ES-I3 (cell line): ENCODE measurements around the gene FAM78A.
A peak's percentile ranks its signal among the peaks of the same experiment; 100 is the strongest.

Experiments used
- H3K36me3 ChIP-seq: 2 replicates; pipeline ENCODE4 v1.6.1; 2013; ENCODE audit warnings: mild to moderate bottlenecking, low read length, control low read depth, moderate library complexity; ENCODE audit not compliant: insufficient read depth
- H3K4me1 ChIP-seq: 2 replicates; pipeline ENCODE4 v1.6.1; 2013; ENCODE audit warnings: mild to moderate bottlenecking, control low read depth, low read length; ENCODE audit not compliant: insufficient read depth
- H3K9ac ChIP-seq: 2 replicates; pipeline ENCODE4 v1.6.1; 2013; ENCODE audit warnings: low read depth, mild to moderate bottlenecking, low read length, moderate library complexity
- H3K9me3 ChIP-seq: 2 replicates; pipeline ENCODE4 v1.6.1; 2013; ENCODE audit warnings: mild to moderate bottlenecking, low read length, moderate library complexity; ENCODE audit not compliant: control insufficient read depth, insufficient read depth

Gene FAM78A

GRCh38 chr9:131276094-131276888 is at the start of gene FAM78A:
Gene FAM78A (minus strand): TSS chr9:131276510. CDS start chr9:131276179, 331 bp downstream.
- H3K4me1 ChIP-seq: peaks cover 20% of the 10 kb centered on the region
- no peaks in the 10 kb centered on the region for H3K36me3 ChIP-seq
- no peaks in the 10 kb centered on the region for H3K9me3 ChIP-seq
- H3K9ac ChIP-seq: peak within 1 kb of the TSS; percentile 48; the same call in 1 of the 2 replicates

GRCh38 chr9:131324736-131325679 is 48.7 kb upstream of the FAM78A start:
- Histone ChIP-seq H3K9me3 (no peaks in the 10 kb centered on the region), H3K36me3 (no peaks in the 10 kb centered on the region), H3K4me1 (peaks cover 3% of the 10 kb centered on the region), H3K9ac (no peak overlapping the region)

- no peak overlapping the region for H3K9ac ChIP-seq
- no peaks in the 10 kb centered on the region for H3K9me3 ChIP-seq
- H3K36me3 ChIP-seq: no peaks in the 10 kb centered on the region
- no peaks in the 10 kb centered on the region for H3K4me1 ChIP-seq
Observed at GRCh38 chr9:131323629-131324028, 47.3 kb upstream of the FAM78A start.

- H3K36me3 ChIP-seq: no peaks in the 10 kb centered on the region
Observed at GRCh38 chr9:131320031-131320685, 43.8 kb upstream of the FAM78A start.

GRCh38 chr9:131319486-131319885 is 43.2 kb upstream of the FAM78A start:
- Histone ChIP-seq H3K4me1 (no peaks in the 10 kb centered on the region), H3K9ac (no peak overlapping the region), H3K9me3 (no peaks in the 10 kb centered on the region), H3K36me3 (no peaks in the 10 kb centered on the region)

More at GRCh38 chr9:131320031-131320685, 43.8 kb upstream of the FAM78A start:
- H3K4me1 ChIP-seq: no peaks in the 10 kb centered on the region
- no peak overlapping the region for H3K9ac ChIP-seq
- H3K9me3 ChIP-seq: no peaks in the 10 kb centered on the region

- Histone ChIP-seq H3K9me3 (no peaks in the 10 kb centered on the region), H3K4me1 (no peaks in the 10 kb centered on the region), H3K9ac (no peak overlapping the region), H3K36me3 (no peaks in the 10 kb centered on the region)
Observed at GRCh38 chr9:131318231-131319085, 42.1 kb upstream of the FAM78A start.

GRCh38 chr9:131312822-131313770 is 36.8 kb upstream of the FAM78A start:
- Histone ChIP-seq H3K4me1 (peaks cover 4% of the 10 kb centered on the region; the same call in 1 of the 2 replicates), H3K9ac (no peak overlapping the region), H3K36me3 (no peaks in the 10 kb centered on the region), H3K9me3 (no peaks in the 10 kb centered on the region)

GRCh38 chr9:131312246-131312645 is 35.9 kb upstream of the FAM78A start:
- Histone ChIP-seq H3K9me3 (no peaks in the 10 kb centered on the region), H3K4me1 (peaks cover 4% of the 10 kb centered on the region; the same call in 1 of the 2 replicates), H3K9ac (no peak overlapping the region), H3K36me3 (no peaks in the 10 kb centered on the region)

GRCh38 chr9:131310833-131311554 is 34.7 kb upstream of the FAM78A start:
- H3K9ac ChIP-seq: no peak overlapping the region
- H3K4me1 ChIP-seq: peaks cover 4% of the 10 kb centered on the region; the same call in 1 of the 2 replicates
- no peaks in the 10 kb centered on the region for H3K9me3 ChIP-seq
- no peaks in the 10 kb centered on the region for H3K36me3 ChIP-seq

GRCh38 chr9:131309530-131310276 is 33.4 kb upstream of the FAM78A start:
- no peaks in the 10 kb centered on the region for H3K36me3 ChIP-seq
- H3K9me3 ChIP-seq: no peaks in the 10 kb centered on the region
- no peak overlapping the region for H3K9ac ChIP-seq
- H3K4me1 ChIP-seq: peaks cover 4% of the 10 kb centered on the region; the same call in 1 of the 2 replicates

- Histone ChIP-seq H3K9ac (no peak overlapping the region), H3K36me3 (no peaks in the 10 kb centered on the region), H3K4me1 (peaks cover 4% of the 10 kb centered on the region; the same call in 1 of the 2 replicates), H3K9me3 (no peaks in the 10 kb centered on the region)
Observed at GRCh38 chr9:131308906-131309529, 32.7 kb upstream of the FAM78A start.
